Esophagus muscularis mucosa (tissue), 4 donors: Measurements from ENCODE around the gene DNAAF5. TPM values are rescaled to one million over a fixed set of nuclear protein-coding genes. Genes with fewer than 3 reads are reported as not detected.

Experiments used
- DNase-seq: peaks from one replicate; pipeline ENCODE4 v3.0.0-alpha.2; 2017; ENCODE audit errors: extremely low spot score
- H3K27ac ChIP-seq, 4 donors: fragments of 200-600 bp; sonication (generic); replicated peaks in 1 of 4; 1 replicate in 3 of 4; 2 replicates in 1 of 4; pipeline ENCODE4 v1.5.1; 2016 to 2019; ENCODE audit warnings: mild to moderate bottlenecking in 1 of 4
- H3K27me3 ChIP-seq, 4 donors: fragments of 200-600 bp; sonication (generic); one replicate each; pipeline versions ENCODE4 v1.5.1 to v1.6.0; 2016 to 2019
- H3K36me3 ChIP-seq, 4 donors: fragments of 200-600 bp; sonication (generic); one replicate each; pipeline ENCODE4 v1.5.1; 2016 to 2019
- H3K4me1 ChIP-seq, 4 donors: fragments of 200-600 bp; sonication (generic); one replicate each; pipeline ENCODE4 v1.5.1; 2016 to 2019
- H3K4me3 ChIP-seq, 4 donors: fragments of 200-600 bp; sonication (generic); 1 replicate in 2 of 4; 2 replicates in 2 of 4; pipeline ENCODE4 v1.5.1; 2016 to 2019; ENCODE audit warnings: mild to moderate bottlenecking in 4 of 4, moderate library complexity in 1 of 4
- H3K9me3 ChIP-seq, 4 donors: fragments of 200-600 bp; sonication (generic); 1 replicate in 3 of 4; 2 replicates in 1 of 4; pipeline ENCODE4 v1.5.1; 2016 to 2019
- CTCF ChIP-seq, 3 experiments: fragments of 200-600 bp in 2 of 3; fragments of 450-650 bp in 1 of 3; sonication (generic) in 2 of 3; IDR thresholded peaks; one replicate each; pipeline ENCODE4 v1.5.1; 2017 to 2019; ENCODE audit warnings: antibody characterized with exemption in 3 of 3, mild to moderate bottlenecking in 2 of 3, moderate library complexity in 1 of 3
- EP300 ChIP-seq: sonication (generic); formaldehyde crosslinking; IDR thresholded peaks from one replicate; pipeline ENCODE4 v1.6.1; 2017; ENCODE audit warnings: antibody characterized with exemption
- POLR2A ChIP-seq: fragments of 450-650 bp; IDR thresholded peaks from one replicate; pipeline ENCODE4 v1.6.1; 2017; ENCODE audit warnings: antibody characterized with exemption, moderate library complexity, mild to moderate bottlenecking, low read depth
- POLR2AphosphoS5 ChIP-seq, 2 donors: sonication (generic); formaldehyde crosslinking; IDR thresholded peaks; one replicate each; pipeline ENCODE4 v1.6.1; 2017; ENCODE audit warnings: antibody characterized with exemption in 2 of 2
- WGBS: methylation state at CpG from one replicate; pipeline ENCODE4 v1.1.5; 2018; 5-methylcytosine and 5-hydroxymethylcytosine counted together
- intact Hi-C: fragments of 100-400 bp; cut with DNase I; formaldehyde crosslinking; loops from one replicate; pipeline ENCODE4 v1.15.1; 2023
- total RNA-seq, 4 donors: library from RNA; depleted of rRNA; stranded (reverse); fragments of >200 nt; gene quantifications; one replicate each; pipeline versions ENCODE4 v1.1.0 to v1.2.1, GENCODE V29; 2016

DNAAF5 gene
- total RNA-seq, 4 donors from 2014 or later = 21.2 to 32.7 (median 29.4) TPM

- Histone ChIP-seq H3K27me3 (peaks cover 0 to 5% (median 0%) of the 10 kb centered on the region in 4 donors), H3K27ac (peak overlapping the region; percentile 95 to 98 (median 96)), H3K9me3 (no peaks in the 10 kb centered on the region), H3K4me1 (peaks cover 70 to 90% (median 87%) of the 10 kb centered on the region in 4 donors), H3K36me3 (no peaks in the 10 kb centered on the region), H3K4me3 (peak overlapping the region; percentile 82 to 93 (median 89))
- WGBS = 4% methylated on average over 30 of the region's 88 CpGs
- intact Hi-C loops = no loop called here
- TF ChIP-seq POLR2AphosphoS5 (IDR thresholded peaks at IDR 0.05) (no peak), POLR2A (no peak), CTCF (IDR thresholded peaks at IDR 0.05) (no peak), EP300 (no peak)
- DNase-seq = no peak
These were observed 90.5 kb downstream of the DNAAF5 start for GRCh38 chr7:816751-817671.

GRCh38 chr7:818031-818699 lies 91.7 kb downstream of the DNAAF5 start:
- peaks cover 71 to 91% (median 88%) of the 10 kb centered on the region in 4 donors for H3K4me1 ChIP-seq
- intact Hi-C loops = no loop called here
- DNase-seq = no peak
- H3K27ac ChIP-seq = peak overlapping the region; percentile 95 to 98 (median 96)
- no peaks in the 10 kb centered on the region for H3K9me3 ChIP-seq
- TF ChIP-seq EP300 = no peak
- TF ChIP-seq CTCF (IDR thresholded peaks at IDR 0.05) = peak in 2 of 3 experiments; percentile 27 to 51
- TF ChIP-seq POLR2AphosphoS5 (IDR thresholded peaks at IDR 0.05) = no peak
- TF ChIP-seq POLR2A = no peak
- peak overlapping the region; percentile 22 to 93 (median 86) for H3K4me3 ChIP-seq
- WGBS = 77% methylated on average over 7 of the region's 8 CpGs
- H3K27me3 ChIP-seq = peaks cover 0 to 2% (median 0%) of the 10 kb centered on the region in 4 donors
- H3K36me3 ChIP-seq = peaks cover 0 to 6% (median 0%) of the 10 kb centered on the region in 4 donors

DNA sequence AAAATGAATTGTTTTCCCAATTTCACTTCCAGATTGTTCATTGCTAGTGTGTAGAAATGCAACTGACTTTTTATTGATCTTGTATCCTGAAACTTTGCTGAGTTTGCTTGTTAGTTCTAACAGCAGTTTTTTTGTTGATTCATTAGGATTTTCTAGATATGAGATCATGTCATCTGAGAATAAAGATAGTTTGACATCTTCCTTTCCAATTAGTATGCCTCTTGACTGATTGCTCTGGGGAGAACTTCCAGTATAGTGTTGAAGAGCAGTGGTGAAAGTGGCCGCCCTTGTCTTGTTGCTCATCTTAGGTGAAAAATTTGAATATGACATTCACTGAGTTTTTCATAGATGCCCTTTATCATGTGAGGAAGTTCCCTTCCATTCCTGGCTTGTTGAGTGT lies 93.8 kb downstream of the DNAAF5 start:
- TF ChIP-seq EP300 (no peak), CTCF (IDR thresholded peaks at IDR 0.05) (no peak), POLR2AphosphoS5 (IDR thresholded peaks at IDR 0.05) (no peak), POLR2A (no peak)
- Histone ChIP-seq H3K27me3 (no peaks in the 10 kb centered on the region), H3K27ac (peak overlapping the region in 3 of 4 donors; percentile 72 to 91 (median 90)), H3K4me3 (no peak overlapping the region), H3K9me3 (no peaks in the 10 kb centered on the region), H3K36me3 (peaks cover 0 to 7% (median 0%) of the 10 kb centered on the region in 4 donors), H3K4me1 (peaks cover 71 to 92% (median 89%) of the 10 kb centered on the region in 4 donors)
- no peak for DNase-seq
- intact Hi-C loops = no loop called here
- 86% methylated on average over 1 of the region's 1 CpG for WGBS

GRCh38 chr7:821688-822087 lies 95.2 kb downstream of the DNAAF5 start:
- Histone ChIP-seq H3K9me3 (no peaks in the 10 kb centered on the region), H3K36me3 (peaks cover 0 to 7% (median 0%) of the 10 kb centered on the region in 4 donors), H3K4me3 (no peak overlapping the region), H3K4me1 (peaks cover 78 to 97% (median 94%) of the 10 kb centered on the region in 4 donors), H3K27me3 (no peaks in the 10 kb centered on the region), H3K27ac (peak overlapping the region; percentile 72 to 91 (median 84))
- TF ChIP-seq CTCF (IDR thresholded peaks at IDR 0.05) (peak; percentile 33 to 46 (median 38)), POLR2AphosphoS5 (IDR thresholded peaks at IDR 0.05) (peak; percentile 9 to 20), POLR2A (no peak)
- WGBS = 28% methylated on average over 11 of the region's 11 CpGs
- DNase-seq = no peak
- intact Hi-C loops = no loop called here
